ENCODE results near the gene GYG1.

DNA sequence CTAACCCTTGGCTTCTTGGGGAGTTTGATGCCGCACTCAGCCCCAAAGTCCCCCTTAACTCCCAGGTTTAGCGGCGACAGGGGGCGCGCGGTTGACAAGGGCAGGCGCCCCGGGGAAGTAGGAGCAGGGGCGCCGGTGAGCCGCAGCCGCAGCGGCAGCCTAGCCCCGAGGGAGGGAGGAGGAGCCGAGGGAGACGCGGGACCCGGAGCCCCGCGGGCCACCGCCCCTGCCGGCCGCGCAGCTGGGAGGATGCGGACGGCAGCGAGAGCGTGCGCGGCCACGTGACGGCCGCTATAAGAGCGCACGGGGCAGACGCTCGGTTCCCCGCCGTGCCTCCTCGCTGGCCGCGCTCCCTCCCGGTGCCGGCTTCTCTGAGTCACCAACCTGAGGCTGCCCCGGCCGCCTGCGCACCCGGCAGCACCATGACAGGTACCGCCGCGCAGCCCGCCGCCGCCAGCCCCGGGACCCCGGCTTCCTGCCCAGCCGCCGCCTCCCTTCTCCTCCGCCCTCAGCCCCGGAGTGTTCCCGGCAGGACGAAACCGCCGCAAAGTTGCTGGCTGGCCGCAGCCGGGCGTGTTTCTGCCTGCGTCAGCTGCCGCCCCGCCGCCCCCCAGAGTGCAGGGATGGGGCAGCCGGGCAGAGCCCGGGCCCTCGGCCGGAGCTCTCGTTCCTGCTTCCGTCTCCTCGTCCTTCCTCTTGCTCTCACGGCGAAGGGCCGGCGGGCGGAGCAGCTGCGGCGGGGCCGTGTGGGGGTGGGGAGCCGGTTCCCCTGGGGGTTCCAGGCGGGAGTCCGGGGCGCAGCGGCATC is at the start of gene GYG1:
- TF ChIP-seq, protein P1, sequence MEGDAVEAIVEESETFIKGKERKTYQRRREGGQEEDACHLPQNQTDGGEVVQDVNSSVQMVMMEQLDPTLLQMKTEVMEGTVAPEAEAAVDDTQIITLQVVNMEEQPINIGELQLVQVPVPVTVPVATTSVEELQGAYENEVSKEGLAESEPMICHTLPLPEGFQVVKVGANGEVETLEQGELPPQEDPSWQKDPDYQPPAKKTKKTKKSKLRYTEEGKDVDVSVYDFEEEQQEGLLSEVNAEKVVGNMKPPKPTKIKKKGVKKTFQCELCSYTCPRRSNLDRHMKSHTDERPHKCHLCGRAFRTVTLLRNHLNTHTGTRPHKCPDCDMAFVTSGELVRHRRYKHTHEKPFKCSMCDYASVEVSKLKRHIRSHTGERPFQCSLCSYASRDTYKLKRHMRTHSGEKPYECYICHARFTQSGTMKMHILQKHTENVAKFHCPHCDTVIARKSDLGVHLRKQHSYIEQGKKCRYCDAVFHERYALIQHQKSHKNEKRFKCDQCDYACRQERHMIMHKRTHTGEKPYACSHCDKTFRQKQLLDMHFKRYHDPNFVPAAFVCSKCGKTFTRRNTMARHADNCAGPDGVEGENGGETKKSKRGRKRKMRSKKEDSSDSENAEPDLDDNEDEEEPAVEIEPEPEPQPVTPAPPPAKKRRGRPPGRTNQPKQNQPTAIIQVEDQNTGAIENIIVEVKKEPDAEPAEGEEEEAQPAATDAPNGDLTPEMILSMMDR (IDR thresholded peaks at IDR 0.05): peak; percentile 80
- peak; percentile 76 for TF ChIP-seq POLR2AphosphoS5 (IDR thresholded peaks at IDR 0.05; ENCODE audit: low read depth, low read length)
- TF ChIP-seq, protein P2, sequence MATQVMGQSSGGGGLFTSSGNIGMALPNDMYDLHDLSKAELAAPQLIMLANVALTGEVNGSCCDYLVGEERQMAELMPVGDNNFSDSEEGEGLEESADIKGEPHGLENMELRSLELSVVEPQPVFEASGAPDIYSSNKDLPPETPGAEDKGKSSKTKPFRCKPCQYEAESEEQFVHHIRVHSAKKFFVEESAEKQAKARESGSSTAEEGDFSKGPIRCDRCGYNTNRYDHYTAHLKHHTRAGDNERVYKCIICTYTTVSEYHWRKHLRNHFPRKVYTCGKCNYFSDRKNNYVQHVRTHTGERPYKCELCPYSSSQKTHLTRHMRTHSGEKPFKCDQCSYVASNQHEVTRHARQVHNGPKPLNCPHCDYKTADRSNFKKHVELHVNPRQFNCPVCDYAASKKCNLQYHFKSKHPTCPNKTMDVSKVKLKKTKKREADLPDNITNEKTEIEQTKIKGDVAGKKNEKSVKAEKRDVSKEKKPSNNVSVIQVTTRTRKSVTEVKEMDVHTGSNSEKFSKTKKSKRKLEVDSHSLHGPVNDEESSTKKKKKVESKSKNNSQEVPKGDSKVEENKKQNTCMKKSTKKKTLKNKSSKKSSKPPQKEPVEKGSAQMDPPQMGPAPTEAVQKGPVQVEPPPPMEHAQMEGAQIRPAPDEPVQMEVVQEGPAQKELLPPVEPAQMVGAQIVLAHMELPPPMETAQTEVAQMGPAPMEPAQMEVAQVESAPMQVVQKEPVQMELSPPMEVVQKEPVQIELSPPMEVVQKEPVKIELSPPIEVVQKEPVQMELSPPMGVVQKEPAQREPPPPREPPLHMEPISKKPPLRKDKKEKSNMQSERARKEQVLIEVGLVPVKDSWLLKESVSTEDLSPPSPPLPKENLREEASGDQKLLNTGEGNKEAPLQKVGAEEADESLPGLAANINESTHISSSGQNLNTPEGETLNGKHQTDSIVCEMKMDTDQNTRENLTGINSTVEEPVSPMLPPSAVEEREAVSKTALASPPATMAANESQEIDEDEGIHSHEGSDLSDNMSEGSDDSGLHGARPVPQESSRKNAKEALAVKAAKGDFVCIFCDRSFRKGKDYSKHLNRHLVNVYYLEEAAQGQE (IDR thresholded peaks at IDR 0.05; ENCODE audit: insufficient read depth in 1 of 2, low read depth in 2 of 2, low read length in 1 of 2): peak in 1 of 2 experiments; percentile 50; a peak in 1 of 4 replicates

Measured in Panc1 (cell line).